AG09319 (cell line): ENCODE measurements around the gene MUC5AC.

ENCODE experiments used
- DNase-seq: peaks from one replicate; pipeline ENCODE4 v3.0.0-alpha.2; 2010; ENCODE audit warnings: low read depth; ENCODE audit errors: extremely low read depth
- TF ChIP-seq, protein P1 (sequence below): IDR thresholded peaks from 2 replicates; pipeline ENCODE4 v1.5.1; 2011; ENCODE audit warnings: low read depth, mild to moderate bottlenecking, inconsistent platforms, low read length, moderate library complexity

MUC5AC gene

DNA sequence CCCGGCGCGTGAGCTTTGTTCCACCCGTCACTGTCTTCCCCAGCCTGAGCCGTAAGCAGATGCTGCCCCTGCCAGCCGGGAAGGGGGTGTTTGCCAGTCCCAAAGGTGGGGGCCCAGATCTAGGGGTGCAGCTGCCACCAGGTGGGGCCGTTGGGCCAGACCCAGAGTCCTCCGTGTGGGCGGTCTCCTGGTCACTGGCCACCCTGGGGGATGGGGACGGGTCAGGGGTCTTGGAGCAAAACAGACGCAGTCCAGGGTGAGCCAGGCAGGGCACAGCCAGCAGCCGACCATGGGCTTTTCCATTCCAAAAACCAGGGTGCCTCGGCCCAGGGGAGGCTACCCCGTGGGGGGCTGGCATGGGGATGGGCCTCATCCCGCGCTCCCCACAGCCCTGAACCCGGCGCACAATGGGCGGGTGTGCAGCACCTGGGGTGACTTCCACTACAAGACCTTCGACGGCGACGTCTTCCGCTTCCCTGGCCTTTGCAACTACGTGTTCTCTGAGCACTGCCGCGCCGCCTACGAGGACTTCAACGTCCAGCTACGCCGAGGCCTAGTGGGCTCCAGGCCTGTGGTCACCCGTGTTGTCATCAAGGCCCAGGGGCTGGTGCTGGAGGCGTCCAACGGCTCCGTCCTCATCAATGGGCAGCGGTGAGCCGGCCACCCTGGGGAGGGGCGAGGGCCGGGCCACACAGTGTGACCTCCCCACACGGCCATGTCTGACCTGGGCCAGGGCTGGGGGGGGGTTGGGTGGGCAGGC lies 68.7 kb downstream of the MUC5AC start:
- no peak for DNase-seq
- TF ChIP-seq, protein P1, sequence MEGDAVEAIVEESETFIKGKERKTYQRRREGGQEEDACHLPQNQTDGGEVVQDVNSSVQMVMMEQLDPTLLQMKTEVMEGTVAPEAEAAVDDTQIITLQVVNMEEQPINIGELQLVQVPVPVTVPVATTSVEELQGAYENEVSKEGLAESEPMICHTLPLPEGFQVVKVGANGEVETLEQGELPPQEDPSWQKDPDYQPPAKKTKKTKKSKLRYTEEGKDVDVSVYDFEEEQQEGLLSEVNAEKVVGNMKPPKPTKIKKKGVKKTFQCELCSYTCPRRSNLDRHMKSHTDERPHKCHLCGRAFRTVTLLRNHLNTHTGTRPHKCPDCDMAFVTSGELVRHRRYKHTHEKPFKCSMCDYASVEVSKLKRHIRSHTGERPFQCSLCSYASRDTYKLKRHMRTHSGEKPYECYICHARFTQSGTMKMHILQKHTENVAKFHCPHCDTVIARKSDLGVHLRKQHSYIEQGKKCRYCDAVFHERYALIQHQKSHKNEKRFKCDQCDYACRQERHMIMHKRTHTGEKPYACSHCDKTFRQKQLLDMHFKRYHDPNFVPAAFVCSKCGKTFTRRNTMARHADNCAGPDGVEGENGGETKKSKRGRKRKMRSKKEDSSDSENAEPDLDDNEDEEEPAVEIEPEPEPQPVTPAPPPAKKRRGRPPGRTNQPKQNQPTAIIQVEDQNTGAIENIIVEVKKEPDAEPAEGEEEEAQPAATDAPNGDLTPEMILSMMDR = no peak; the same call in 1 of the 2 replicates

DNA sequence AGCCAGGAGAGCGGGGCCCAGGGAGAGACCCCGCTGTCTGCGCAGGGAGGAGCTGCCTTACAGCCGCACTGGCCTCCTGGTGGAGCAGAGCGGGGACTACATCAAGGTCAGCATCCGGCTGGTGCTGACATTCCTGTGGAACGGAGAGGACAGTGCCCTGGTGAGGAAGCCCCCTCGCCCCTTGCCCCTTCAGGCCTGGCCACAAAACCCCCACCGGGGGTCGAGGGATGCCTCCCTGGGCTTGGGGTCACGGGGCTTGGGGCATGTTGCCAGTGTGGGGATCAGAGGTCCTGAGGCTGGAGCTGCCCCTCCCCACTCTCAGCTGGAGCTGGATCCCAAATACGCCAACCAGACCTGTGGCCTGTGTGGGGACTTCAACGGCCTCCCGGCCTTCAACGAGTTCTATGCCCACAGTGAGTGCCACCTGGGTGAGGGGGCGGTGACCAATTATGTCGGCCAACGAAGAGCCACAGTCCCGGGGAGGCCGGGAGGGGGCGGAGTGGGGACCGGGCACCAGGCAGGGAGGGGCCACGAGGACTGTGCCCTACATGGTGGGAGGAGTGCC lies 69.3 kb downstream of the MUC5AC start:
- TF ChIP-seq, protein P1 = no peak
- DNase-seq = no peak

DNA sequence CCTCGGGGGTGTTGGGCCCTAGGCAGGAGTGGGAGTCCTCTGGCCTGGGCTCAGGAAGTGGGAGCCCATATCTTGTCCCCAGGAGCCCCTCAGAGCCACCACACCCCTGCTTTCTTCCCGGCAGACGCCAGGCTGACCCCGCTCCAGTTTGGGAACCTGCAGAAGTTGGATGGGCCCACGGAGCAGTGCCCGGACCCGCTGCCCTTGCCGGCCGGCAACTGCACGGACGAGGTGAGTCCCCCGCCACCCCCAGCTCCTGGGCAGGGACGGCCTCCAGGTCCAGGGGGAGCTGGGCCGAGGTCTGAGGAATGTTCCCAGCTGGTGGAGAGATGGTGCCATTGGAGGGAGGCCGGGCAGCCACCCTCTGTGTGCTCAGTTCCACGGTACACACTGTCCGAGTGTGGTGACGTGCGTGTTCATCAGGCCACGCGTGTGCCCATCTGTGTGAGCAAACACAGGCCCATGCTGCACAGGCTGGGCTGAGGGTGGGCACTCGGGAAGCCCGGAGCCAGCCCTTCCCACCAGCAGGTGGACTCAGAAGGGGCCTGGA lies 69.9 kb downstream of the MUC5AC start:
- TF ChIP-seq, protein P1 = no peak
- DNase-seq = no peak

DNA sequence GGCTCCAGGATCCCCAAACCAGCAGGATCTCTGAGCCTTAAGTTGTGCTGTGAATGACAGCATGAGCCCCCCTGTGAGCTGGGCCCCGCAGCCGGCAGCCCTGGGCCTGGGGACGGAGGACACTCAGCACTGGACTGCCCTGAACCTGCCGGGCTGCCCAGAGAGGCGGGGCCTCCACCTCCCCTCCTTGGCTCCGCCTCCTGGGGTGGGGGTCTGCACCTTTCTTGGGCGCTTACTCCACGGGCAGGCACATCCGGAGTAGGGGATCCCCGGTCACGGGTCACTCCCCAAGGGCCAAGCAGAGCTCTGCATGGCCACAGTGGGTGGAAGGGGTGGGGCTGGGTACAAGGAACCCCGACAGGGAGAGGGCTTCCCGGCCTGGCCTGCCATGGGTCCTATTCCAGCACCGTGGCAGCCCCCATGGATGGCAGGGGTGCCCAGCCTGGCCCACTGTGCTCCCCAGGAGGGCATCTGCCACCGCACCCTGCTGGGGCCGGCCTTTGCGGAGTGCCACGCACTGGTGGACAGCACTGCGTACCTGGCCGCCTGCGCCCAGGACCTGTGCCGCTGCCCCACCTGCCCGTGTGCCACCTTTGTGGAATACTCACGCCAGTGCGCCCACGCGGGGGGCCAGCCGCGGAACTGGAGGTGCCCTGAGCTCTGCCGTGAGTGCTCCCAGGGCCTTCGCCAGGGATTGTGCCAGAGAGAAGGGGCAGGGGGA lies 70.5 kb downstream of the MUC5AC start:
- DNase-seq = no peak
- TF ChIP-seq, protein P1 = no peak

DNA sequence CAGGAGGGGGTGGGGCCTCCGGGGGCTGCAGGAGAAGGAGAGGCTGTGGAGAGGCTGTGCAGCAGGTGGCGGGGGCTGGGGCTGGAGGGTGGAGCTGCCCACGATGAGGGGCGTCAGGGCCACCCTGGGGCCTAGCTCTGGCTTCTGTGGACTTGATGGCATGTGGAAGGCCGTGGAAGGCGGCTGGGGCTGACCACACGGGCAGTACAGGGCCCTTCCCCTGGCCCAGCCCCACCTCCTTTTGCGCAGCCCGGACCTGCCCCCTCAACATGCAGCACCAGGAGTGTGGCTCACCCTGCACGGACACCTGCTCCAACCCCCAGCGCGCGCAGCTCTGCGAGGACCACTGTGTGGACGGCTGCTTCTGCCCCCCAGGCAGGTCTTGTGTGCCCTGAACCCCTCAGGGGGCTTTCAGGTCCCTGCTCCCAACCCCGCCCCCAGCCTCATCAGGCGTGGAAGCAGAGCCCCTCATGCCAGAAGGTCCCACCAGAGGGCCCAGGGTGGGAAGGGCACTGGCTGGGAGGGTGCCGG lies 71.2 kb downstream of the MUC5AC start:
- DNase-seq = no peak
- TF ChIP-seq, protein P1 = no peak

DNA sequence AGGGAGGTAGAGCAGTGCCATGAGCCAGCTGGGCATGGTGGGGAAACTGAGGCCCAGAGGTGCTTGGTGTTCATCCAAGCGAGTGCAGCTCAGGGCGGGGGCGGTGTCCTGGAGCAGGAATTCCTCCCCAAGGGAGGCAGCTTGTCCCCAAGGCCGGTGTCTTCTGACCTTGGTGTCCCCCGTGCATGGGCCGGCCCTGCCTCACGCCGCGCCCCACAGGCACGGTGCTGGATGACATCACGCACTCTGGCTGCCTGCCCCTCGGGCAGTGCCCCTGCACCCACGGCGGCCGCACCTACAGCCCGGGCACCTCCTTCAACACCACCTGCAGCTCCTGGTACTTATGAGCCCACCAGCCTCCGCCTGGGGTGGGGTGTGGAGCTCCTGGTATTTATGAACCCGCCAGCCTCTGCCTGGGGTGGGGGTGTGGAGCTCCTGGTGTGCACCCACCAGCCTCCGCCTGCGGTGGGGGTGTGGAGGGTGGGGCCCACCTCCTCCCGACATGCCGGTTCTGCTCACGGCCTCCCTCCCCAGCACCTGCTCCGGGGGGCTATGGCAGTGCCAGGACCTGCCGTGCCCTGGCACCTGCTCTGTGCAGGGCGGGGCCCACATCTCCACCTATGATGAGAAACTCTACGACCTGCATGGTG lies 71.8 kb downstream of the MUC5AC start:
- TF ChIP-seq, protein P1 = no peak

More for the DNA sequence above, 71.8 kb downstream of the MUC5AC start:
- DNase-seq = no peak
